Astrocyte of the cerebellum (primary cell): ENCODE results near the gene SLC25A22.

Experiments used
- DNase-seq: peaks from one replicate; pipeline ENCODE4 v3.0.0-alpha.2; 2011; ENCODE audit warnings: low read depth
- H3K4me3 ChIP-seq: 2 replicates; pipeline ENCODE4 v1.5.1; 2011; ENCODE audit warnings: mild to moderate bottlenecking, low read depth, low read length, moderate library complexity
- CTCF ChIP-seq: IDR thresholded peaks from 2 replicates; pipeline ENCODE4 v1.5.1; 2012; ENCODE audit warnings: low read length, low read depth, moderate library complexity, mild to moderate bottlenecking; ENCODE audit errors: missing control alignments
- in situ Hi-C: cut with HindIII; loops from 2 replicates; pipeline ENCODE4 v1.10.0; 2017; ENCODE audit warnings: low sequenced_read_pairs

The SLC25A22 gene

GRCh38 chr11:776561-777287 is 21.4 kb downstream of the SLC25A22 start:
- in situ Hi-C loops: no loop called here
- TF ChIP-seq CTCF: no peak
- peak overlapping the region; percentile 86 for H3K4me3 ChIP-seq
- DNase-seq: no peak

- peak overlapping the region; percentile 86 for H3K4me3 ChIP-seq
- TF ChIP-seq CTCF: no peak
- DNase-seq: no peak
- in situ Hi-C loops: no loop called here
Observed at GRCh38 chr11:776263-776560, 21.9 kb downstream of the SLC25A22 start.

- in situ Hi-C loops: loop anchor here (25.0 kb wide), 1 partner anchor 113 kb away; no protein-coding TSS in a partner anchor
- TF ChIP-seq CTCF: no peak
- DNase-seq: no peak
- H3K4me3 ChIP-seq: peak overlapping the region; percentile 86
Observed at GRCh38 chr11:774873-775592, 23.0 kb downstream of the SLC25A22 start.

GRCh38 chr11:773830-774229 is 24.3 kb downstream of the SLC25A22 start:
- TF ChIP-seq CTCF: no peak
- no peak overlapping the region for H3K4me3 ChIP-seq
- DNase-seq: no peak
- in situ Hi-C loops: loop anchor here (25.0 kb wide), 1 partner anchor 112 kb away; no protein-coding TSS in a partner anchor

GRCh38 chr11:773425-773824 is 24.7 kb downstream of the SLC25A22 start:
- in situ Hi-C loops: loop anchor here (25.0 kb wide), 1 partner anchor 111 kb away; no protein-coding TSS in a partner anchor
- TF ChIP-seq CTCF: no peak
- H3K4me3 ChIP-seq: no peak overlapping the region
- DNase-seq: no peak

- no peak overlapping the region for H3K4me3 ChIP-seq
- no peak for DNase-seq
- in situ Hi-C loops: loop anchor here (25.0 kb wide), 1 partner anchor 110 kb away; no protein-coding TSS in a partner anchor
- no peak for TF ChIP-seq CTCF
Observed at GRCh38 chr11:772429-773390, 25.4 kb downstream of the SLC25A22 start.
